HG03175 (cell line): ENCODE data around the gene ING3.
A peak's percentile ranks its signal among the peaks of the same experiment; 100 is the strongest.

Experiments
- ATAC-seq: cut with Tn5 transposase; IDR thresholded peaks from one replicate; pipeline ENCODE4 v1.9.1; 2021; ENCODE audit warnings: mild to moderate bottlenecking, moderate library complexity; ENCODE audit not compliant: unreplicated experiment

ING3 gene, protein sequence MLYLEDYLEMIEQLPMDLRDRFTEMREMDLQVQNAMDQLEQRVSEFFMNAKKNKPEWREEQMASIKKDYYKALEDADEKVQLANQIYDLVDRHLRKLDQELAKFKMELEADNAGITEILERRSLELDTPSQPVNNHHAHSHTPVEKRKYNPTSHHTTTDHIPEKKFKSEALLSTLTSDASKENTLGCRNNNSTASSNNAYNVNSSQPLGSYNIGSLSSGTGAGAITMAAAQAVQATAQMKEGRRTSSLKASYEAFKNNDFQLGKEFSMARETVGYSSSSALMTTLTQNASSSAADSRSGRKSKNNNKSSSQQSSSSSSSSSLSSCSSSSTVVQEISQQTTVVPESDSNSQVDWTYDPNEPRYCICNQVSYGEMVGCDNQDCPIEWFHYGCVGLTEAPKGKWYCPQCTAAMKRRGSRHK

DNA sequence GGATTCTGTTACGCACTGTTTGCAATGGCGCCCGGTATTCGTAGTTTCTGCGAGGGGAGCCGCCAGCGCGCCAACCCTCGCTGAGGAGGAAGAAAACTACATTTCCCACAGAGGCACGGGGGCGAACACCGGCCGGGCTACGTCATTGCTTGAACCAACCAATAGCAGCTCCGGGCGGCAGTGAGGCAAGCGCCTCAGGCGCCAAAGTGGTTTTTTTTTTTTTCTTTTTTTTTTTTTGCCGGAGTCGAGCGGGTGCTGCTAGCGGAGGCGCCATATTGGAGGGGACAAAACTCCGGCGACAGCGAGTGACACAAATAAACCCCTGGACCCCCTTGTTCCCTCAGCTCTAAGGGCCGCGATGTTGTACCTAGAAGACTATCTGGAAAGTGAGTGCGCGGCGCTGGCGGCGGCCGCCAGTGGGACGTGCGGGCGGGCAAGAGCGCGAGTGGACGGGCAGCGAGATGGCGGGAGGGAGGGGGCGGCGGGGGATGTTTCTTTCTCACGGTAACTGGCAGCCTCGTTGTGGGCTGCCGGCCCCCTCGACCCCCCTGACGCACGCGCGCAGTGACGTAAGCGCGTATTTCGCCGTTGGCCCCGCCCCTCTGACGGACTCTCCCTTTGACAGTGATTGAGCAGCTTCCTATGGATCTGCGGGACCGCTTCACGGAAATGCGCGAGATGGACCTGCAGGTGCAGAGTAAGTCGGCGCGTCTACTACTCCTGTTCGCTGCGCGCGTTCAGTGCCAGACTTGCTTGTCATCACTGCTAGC lies at the start of gene ING3:
Gene ING3, plus strand, starts transcription at position 239 of the 770 bp plus-strand sequence. Its CDS starts 120 bp downstream, at position 359.
- peak; percentile 95 for ATAC-seq

DNA sequence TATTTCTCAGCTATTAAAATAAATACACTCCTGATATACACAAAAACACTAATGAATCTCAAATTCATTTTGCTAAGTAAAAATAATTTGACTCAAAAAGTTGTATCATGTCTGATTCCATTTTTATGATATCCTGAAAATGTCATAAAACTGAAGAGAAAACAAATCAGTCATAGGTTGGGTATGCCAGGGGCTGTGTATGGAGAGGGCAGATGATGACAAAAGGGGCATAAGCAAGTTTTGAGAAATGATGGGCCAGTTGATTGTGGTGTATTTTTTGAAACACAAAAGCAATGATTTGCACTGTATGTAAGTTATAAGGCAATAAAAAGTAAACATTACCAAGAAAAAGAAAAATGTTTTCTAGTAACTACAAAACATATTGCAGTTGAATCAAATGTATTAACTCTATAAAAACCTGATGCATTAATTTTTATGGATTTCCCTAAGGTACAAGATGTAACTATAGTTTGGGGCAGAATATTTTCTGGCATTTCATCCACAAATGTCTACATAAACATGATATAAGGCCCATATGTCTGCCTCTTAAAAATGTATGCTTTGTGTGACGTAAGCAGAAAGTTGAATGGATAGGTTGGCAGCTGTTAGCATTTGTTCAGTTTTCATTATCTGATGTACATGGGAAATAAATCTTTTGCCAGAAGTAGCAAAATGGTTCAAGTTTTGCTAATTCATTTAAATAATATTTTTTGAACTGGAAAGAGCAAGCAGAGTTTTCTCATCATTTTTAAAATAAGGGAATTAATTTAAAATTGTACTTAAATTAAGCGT lies 35.1 kb upstream of the ING3 start:
- no peak for ATAC-seq

DNA sequence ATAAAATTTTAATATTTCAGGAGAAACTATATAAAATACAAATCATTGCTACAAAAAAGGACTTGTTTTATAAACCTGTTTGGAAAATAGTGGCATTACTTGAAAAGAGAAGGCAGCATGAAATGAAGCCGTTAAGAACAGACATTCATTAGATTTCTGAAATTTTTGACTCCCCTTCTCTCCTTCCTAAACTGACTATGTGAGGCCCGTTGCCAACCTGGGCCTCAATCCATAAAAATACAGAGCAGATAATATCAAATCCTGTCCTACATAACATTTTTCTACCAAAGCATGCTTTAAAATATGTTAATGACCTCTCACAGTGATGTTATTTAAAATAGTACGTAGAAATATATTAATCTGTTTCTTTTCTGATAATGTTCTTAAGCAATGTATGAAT lies 34.5 kb upstream of the ING3 start:
- ATAC-seq: no peak

DNA sequence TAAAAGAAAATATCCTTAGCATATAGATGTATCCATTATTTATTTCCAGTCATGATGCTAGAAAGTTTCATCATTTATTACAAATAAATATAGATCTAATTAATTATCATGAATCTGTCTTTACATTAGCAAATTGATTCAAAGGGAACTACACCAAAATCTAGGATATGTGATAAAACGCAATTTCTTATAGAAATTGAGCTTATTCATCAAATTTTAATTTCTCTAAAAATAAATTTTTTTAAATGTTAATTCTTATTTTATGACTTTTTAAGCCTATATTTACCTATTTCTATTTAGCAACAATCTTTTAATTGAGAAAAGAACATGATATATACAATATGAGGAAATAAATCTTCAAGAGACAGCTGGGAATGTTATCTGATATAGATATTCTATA lies 34.0 kb upstream of the ING3 start:
- ATAC-seq: no peak

DNA sequence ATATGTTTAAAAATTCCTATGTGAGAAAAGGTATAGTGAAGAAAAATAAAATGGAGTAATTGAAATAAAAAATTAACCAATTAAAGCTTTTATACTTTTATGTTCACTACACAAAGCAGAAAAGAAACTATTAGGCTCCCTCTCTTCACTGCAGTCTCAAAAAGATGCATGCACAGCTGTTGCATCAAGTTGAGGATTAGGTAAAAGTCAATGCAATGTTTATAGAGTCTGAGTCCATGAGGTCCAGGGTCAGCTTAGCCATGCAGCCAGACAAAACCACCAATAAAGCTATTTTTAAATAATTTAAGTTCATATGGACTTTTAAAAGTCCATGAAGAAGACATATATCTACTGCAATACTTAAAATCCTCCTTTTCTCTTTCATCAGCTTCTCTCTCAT lies 31.1 kb upstream of the ING3 start:
- ATAC-seq: no peak

DNA sequence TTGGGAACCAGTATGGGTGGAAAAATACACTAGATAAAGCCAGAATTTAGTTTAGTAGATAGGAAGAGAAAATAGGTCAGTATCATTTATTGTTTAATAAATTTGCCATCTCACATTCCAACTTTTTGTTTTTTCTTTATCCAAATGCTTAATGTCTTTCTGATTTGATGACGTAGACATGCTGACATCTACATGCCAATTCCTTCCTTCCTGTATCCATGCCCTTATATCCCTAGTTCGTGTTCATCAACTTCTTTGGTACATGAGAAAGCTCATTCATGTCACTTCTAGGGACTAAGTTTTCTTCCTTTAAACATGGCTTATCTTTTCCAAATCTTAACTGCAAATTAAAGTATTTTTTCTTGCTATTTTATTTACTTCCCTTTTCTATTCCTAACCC lies 30.5 kb upstream of the ING3 start:
- ATAC-seq: no peak

DNA sequence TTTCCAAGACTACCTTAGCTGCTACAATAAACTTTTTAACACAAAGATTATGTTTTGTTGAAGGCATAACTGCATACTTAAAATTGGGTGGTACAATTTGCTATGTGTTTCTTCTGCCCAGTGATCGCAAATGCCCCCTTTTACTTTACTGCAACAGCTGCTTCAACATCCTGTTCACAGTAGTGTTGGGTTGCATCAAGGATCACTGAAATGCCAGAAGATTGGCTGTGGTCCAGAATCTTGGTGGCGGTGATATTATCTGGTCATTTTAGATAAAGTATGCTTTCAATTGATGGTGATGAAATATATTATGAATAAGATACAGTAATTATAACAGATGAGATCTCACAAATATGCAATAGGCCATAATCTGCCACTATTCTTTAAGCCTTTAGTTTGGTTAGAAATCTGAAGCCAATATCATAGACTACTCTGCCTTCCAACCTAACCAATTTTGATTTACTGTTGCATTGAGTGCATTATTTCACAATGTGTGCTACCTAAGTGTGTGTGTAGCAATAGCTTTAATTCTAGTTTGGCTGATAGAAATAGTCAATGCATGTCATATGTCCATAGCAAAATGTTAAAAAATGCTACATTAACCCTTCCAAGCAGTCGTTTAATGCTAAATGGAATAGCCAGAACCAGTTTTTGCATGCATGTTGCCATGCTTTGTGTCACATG lies 29.8 kb upstream of the ING3 start:
- no peak for ATAC-seq

DNA sequence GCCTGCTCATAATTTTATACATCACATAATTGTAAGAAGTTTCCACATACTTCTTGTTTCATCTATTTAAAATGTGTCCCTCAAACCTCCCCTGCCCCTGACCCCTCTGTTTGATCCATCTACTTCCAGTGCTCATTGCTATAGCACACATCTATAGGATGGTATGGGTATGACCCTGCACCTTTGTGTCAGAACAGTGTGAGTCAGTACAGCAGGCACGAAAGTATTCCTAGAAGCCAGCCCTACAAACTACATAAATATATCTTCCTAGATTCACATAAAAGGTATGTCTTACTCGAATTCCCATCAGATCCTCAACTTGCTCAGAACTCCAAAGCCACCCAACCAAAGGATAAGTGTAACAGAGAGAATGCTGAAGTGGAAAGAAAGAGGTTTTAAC lies 25.7 kb upstream of the ING3 start:
- ATAC-seq: no peak

DNA sequence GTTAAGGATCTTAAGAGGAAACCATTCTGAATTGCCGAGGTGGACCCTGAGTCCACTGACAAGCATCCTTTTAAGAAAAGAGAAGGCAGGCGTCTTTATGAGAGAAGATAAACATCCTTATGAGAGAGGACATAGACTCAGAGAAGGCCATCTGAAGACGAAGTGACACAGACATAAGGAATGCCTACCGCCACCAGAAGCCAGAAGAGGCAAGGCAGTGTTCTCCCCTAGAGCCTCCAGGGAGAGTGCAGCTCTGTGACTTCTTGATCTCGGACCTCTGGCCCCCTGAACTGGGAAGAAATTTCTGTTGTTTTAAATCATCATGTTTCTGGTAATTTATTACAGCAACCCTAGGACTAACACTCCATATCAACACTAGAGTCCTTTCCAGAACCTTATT lies 25.2 kb upstream of the ING3 start:
- no peak for ATAC-seq

DNA sequence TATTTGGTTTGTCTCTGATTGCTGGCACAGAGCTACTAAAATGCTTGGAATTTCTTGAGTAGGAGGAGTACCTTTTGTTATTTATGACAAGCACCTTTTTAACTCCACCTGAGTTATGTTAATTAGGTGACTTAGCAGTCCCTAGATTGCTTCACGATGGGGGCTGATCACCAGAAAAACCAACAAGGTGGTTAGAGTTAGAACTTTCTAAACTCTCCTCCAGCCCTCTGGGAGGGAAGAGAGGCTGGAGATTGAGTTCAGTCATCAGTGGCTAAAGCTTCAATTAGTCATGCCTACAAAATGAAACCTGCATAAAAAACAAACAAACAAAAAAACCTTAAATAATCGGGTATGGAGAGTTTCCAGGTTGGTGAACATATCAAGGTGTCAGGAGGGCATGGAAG lies 23.6 kb upstream of the ING3 start:
- no peak for ATAC-seq

DNA sequence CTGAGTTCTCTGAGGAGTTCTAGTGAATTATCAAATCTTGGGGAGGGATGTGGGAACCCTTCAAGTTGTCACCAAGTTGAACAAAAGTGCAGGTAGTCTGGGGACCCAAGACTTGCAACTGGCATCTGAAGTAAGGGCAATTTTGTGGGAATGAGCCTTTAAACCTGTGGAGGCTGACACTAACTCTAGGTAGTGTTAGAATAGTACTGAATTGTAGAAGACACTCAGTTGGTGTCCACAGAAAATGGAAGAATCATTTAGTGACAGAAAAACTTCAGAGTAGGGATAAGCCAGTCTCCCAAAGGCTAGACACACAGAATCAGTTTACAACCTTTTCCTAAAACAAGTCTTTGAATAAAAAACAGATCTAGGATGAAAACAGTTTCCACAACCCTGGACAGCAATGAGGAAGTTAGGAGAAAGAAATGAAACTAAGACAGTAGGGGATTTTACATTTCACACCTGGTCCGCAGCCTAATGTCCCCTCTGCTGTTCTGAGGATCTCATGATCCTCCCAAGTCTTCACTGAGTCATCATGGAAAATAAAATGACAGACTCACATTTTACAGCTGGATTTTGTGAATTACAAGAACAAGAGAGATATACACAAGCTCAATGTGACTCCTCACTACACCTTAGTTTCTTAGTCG lies 23.0 kb upstream of the ING3 start:
- peak; percentile 81 for ATAC-seq

DNA sequence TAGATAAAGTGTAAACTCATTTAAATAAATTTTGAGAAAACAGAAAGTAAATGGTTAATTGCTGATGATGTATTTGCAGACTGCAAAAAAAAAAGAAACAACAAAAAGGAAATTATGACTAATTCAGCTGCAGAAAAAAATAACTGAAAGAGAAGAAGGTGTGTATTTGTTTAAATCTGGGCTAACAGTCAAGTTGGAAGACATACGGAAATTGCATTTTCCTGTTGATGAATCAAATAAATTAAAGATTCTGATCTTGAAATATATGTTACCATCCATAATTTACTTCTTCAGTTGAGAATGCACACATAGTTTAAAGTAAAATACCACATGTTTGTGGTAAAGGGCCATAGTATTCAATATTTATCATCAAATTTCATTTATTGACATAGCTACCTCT lies 19.3 kb upstream of the ING3 start:
- no peak for ATAC-seq

DNA sequence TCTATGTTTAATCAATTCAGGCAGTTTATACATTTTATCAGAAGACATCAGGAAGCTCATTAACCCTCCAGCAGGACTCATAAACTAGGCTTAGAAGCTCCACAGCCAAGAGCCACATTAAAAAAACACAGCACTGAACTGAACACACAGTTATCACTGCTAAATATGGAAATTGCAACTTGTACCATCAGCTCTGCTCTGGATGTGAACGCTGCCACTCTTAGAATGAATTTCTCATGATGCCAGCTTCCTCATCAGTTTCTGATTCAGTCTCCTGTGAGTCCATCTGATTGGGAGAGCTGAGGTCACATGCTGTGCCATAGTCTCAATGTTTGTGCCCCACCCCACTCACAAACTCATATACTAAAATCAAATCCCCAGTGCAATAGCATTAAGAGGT lies 17.1 kb upstream of the ING3 start:
- ATAC-seq: no peak

DNA sequence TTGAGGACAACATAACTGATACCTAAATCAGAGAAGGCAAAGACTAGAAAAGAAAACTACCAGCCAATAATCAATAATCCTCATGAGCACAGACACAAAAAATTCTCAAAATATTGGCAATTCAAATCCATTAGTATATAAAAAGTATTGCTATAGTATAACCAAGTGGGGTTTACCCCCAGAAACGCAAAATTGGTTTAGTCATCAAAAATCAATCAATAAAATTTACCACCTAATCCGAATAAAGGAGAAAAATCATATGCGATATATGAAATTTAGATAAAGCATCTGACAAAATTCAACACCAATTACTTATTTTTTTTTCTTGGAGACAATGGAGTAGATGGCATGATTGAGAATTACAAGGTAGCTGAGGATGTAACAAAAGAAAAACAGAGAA lies 11.2 kb upstream of the ING3 start:
- no peak for ATAC-seq

DNA sequence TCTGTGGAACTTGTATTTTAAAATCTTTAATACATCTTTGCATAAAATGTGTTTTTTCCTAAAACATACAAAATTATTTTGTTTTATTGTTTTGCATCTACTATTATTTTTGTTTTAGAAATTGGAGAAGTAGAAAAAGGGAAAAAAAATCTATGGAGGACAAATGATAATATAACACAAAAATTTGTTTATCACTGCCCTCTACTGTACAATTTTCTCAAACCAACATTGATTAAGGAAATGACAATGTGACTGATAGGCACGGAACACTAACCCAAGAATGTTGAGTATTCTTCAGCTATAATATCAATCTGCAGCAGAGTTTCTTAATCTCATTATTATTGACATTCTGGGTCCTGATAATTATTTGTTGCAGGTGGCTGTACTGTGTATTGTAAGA lies 9.5 kb upstream of the ING3 start:
- ATAC-seq: peak; percentile 47

DNA sequence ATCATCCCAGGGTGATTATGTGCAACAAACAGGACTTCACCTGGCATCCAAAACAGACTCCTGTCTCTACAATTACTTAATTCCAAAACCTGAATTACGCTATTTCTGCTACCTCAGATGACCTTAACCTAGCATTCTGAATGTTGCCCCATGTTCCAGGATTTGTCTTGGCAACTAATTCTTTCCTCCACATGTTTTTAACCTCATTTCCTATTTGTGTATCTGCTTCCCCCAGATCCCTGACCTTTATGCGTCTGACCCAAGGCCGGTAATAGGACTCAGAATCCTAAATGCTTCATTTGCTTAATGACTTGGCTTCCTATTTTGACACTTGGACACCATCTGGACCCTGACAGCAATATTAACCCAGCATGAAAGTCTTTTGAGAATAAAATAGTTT lies 8.7 kb upstream of the ING3 start:
- ATAC-seq: no peak

DNA sequence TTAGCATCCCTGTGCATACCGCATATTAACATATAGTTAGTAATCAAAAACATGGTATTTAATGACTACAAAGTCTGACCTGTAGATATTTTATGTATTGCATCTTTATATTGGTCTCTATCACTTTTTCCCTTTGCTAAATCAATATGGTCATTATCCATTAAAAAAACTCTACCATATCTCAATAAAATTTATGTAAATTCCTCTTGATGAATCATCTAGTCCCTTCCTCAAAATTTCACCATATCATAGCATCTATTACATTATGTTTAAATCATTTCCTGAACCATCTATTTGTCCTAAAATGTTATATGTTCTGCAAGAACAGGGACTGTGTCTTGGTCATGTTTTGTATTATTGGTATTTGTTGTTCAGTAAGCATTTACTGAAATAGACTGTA lies 7.7 kb upstream of the ING3 start:
- no peak for ATAC-seq

DNA sequence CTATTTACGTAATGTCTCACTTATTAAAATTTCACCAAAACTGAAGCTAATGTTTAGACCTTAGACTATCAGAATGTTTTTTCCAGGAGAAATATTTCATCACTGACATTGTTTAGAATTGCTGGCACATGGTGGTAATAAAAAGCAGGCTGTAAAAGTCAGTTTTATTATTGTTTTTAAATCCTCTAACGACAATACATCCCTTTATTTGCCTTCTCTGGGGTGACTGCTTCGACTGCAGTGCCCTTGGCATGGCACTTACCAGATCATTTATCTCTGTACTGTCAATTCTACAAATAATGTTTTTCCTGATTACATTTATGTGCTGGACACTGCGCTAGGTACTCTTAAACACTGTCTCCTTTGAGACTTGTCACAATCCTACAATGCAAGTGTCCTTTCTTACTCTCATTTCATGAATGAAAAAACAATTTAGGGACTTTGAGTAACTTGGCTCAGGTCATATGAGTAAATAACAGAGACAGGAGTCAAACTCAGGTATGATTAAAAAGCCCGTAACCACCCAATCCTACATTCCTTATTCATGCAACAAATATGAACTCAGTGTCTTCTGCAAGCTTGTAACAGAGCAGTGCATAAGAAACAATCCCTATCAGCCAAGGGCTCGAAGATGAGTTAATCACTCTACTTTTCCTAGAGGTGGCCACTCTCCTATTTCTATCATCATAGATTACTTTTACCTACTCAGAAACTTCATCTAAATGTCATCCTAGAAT lies 5.6 kb upstream of the ING3 start:
- no peak for ATAC-seq

DNA sequence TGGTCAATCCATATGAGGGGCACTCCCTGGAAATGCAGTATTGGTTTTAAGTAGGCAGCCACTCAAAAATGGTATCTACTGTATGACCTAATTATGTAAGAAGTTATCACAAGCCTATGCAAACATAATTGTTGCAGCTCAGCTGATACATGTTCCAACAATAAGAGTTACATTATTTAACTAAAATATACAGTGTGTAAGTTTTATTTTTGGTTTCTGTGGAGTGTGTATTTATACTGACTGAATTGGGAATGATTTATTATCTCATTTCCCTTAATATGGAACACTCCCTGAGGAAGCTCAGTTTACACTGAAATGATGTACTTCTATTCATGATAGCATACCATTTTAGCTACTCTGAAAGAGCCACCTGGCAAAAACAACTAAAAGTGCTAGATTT lies 2.6 kb upstream of the ING3 start:
- ATAC-seq: no peak

DNA sequence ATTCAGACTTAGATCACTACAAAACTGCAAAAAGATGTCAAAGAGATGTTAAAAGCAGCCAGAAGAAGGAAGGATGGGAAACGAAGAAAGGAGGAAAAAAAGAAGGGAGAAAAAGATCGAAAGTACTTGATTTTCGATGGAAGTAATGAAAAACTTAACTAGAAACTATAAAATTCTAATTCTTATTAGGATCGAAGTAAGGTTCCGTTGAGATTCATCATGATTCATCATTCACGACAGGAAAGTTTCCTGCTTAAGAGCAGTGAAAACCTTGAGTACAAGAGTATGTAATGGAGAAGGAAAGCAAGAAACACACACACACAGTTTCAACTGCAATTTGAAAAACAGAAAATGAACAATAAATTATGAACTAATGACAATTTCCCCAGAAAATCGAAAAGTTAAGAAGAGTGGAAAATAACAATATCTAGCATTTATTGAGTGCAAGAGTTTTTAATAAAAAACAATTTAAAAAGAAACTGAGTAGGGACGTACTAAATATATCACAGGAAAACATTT lies 1.1 kb upstream of the ING3 start:
- no peak for ATAC-seq
